PFSK-1 (cell line): ENCODE measurements around the gene DNAJB1.

Experiments
- POLR2AphosphoS5 ChIP-seq: IDR thresholded peaks from 2 replicates; pipeline ENCODE4 v1.6.1; 2012; ENCODE audit warnings: low read depth, mild to moderate bottlenecking, control low read depth, low read length, moderate library complexity
- SIN3A ChIP-seq: IDR thresholded peaks from 2 replicates; pipeline ENCODE4 v1.6.1; 2012; ENCODE audit warnings: mild to moderate bottlenecking, low read length, moderate library complexity, borderline replicate concordance; ENCODE audit not compliant: insufficient read depth

DNA sequence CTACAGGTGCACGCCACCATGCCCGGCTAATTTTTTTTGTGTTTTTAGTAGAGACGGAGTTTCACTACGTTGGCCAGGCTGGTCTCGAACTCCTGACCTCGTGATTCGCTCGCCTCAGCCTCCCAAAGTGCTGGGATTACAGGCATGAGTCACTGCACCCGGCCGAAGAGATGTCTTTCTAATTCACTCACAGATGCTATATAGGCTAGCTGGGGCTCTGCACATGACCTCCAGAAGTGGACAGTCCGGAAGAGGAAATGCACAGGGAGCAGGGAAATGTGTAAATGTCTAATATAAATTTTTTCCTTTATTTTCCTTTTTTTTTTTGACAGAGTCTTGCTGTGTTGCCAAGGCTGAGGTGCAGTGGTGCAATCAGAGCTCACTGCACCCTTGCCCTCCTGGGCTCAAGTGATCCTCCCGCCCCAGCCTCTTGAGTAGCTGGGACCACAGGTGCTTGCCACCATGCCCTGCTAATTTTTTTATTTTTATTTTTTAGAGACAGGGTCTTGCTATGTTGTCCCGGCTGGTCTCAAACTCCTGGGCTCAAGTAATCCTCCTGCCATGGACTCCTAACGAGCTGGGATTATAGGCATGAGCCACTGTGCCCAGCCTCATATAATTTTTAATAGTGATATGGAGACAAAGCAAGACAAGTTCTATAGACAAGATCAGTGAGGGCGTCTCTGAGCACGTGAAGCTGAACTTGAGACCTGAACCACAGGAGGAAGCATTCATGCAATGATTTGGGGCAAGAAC, 30.6 kb downstream of the DNAJB1 start:
- TF ChIP-seq POLR2AphosphoS5 (no peak), SIN3A (no peak)
